Parathyroid adenoma (tissue), 2 donors: Measurements from ENCODE around the gene NACC1.
"Not testable (repeated sequence)": the region's sequence is repeated elsewhere in the genome, so short reads cannot be mapped to it uniquely, and the experiment has no call there.

Source experiments
- H2AFZ ChIP-seq: fragments of 300-600 bp; sonication (generic); one replicate; pipeline ENCODE4 v1.7.0; 2017; ENCODE audit warnings: antibody characterized with exemption, mild to moderate bottlenecking
- H3K27ac ChIP-seq: fragments of 300-600 bp; sonication (generic); one replicate; pipeline ENCODE4 v1.7.0; 2017
- H3K27me3 ChIP-seq: fragments of 300-600 bp; sonication (generic); one replicate; pipeline ENCODE4 v1.7.0; 2017; ENCODE audit warnings: low read length; ENCODE audit not compliant: control insufficient read depth, insufficient read depth
- H3K36me3 ChIP-seq: fragments of 300-600 bp; sonication (generic); one replicate; pipeline ENCODE4 v1.7.0; 2017; ENCODE audit warnings: low read length; ENCODE audit not compliant: control insufficient read depth, insufficient read depth
- H3K4me1 ChIP-seq: fragments of 300-600 bp; sonication (generic); one replicate; pipeline ENCODE4 v1.7.0; 2017; ENCODE audit warnings: control low read depth
- H3K4me2 ChIP-seq: fragments of 300-600 bp; sonication (generic); one replicate; pipeline ENCODE4 v1.7.0; 2017; ENCODE audit warnings: low read length
- H3K4me3 ChIP-seq: fragments of 300-600 bp; sonication (generic); one replicate; pipeline ENCODE4 v1.7.0; 2017; ENCODE audit warnings: low read depth, low read length
- H3K79me2 ChIP-seq: fragments of 300-600 bp; sonication (generic); one replicate; pipeline ENCODE4 v1.7.0; 2017; ENCODE audit warnings: control low read depth
- H3K9ac ChIP-seq: fragments of 300-600 bp; sonication (generic); one replicate; pipeline ENCODE4 v1.7.0; 2017; ENCODE audit warnings: mild to moderate bottlenecking
- H3K9me3 ChIP-seq: fragments of 300-600 bp; sonication (generic); one replicate; pipeline ENCODE4 v1.7.0; 2017; ENCODE audit warnings: low read length; ENCODE audit not compliant: control insufficient read depth
- CTCF ChIP-seq: fragments of 300-600 bp; sonication (generic); IDR thresholded peaks from one replicate; pipeline ENCODE4 v1.7.0; 2017; ENCODE audit warnings: antibody characterized with exemption, mild to moderate bottlenecking
- donor health status: primary hyperparathyroidism.

The NACC1 gene

GRCh38 chr19:13176345-13176744 is 58.3 kb downstream of the NACC1 start:
- Histone ChIP-seq H3K9ac (no peak overlapping the region), H3K36me3 (no peaks in the 10 kb centered on the region), H3K27me3 (no peaks in the 10 kb centered on the region), H3K4me3 (no peak overlapping the region), H3K9me3 (no peaks in the 10 kb centered on the region), H2AFZ (no peak overlapping the region), H3K4me2 (no peak overlapping the region), H3K4me1 (peaks cover 18% of the 10 kb centered on the region), H3K79me2 (no peaks in the 10 kb centered on the region), H3K27ac (no peak overlapping the region)
- TF ChIP-seq CTCF = no peak

GRCh38 chr19:13177584-13177983 is 59.5 kb downstream of the NACC1 start:
- H3K9ac ChIP-seq, H3K4me2 ChIP-seq, H3K27me3 ChIP-seq, H3K36me3 ChIP-seq, H2AFZ ChIP-seq, H3K4me3 ChIP-seq, H3K9me3 ChIP-seq, H3K79me2 ChIP-seq, H3K27ac ChIP-seq: not testable (repeated sequence)
- peaks cover 19% of the 10 kb centered on the region for H3K4me1 ChIP-seq

- not testable (repeated sequence) for H3K36me3 ChIP-seq, H3K9ac ChIP-seq, H2AFZ ChIP-seq, H3K9me3 ChIP-seq, H3K27me3 ChIP-seq, H3K79me2 ChIP-seq, H3K4me2 ChIP-seq, H3K4me3 ChIP-seq, H3K27ac ChIP-seq
- peaks cover 12% of the 10 kb centered on the region for H3K4me1 ChIP-seq
Measured at GRCh38 chr19:13178291-13178690, 60.2 kb downstream of the NACC1 start.

- Histone ChIP-seq H3K36me3 (no peaks in the 10 kb centered on the region), H3K9me3 (no peaks in the 10 kb centered on the region), H3K4me2 (peak overlapping the region; percentile 58), H3K4me3 (no peak overlapping the region), H3K9ac (no peak overlapping the region), H2AFZ (peak overlapping the region; percentile 60), H3K27ac (peak overlapping the region; percentile 64), H3K4me1 (peaks cover 11% of the 10 kb centered on the region), H3K27me3 (no peaks in the 10 kb centered on the region), H3K79me2 (no peaks in the 10 kb centered on the region)
- TF ChIP-seq CTCF = no peak
Measured at GRCh38 chr19:13181747-13182388, 63.8 kb downstream of the NACC1 start.

- H3K9me3 ChIP-seq, H3K4me3 ChIP-seq, H3K27ac ChIP-seq, H3K27me3 ChIP-seq, H3K36me3 ChIP-seq, H3K9ac ChIP-seq, H3K4me2 ChIP-seq, H2AFZ ChIP-seq, H3K79me2 ChIP-seq: not testable (repeated sequence)
- H3K4me1 ChIP-seq = peaks cover 11% of the 10 kb centered on the region
Measured at GRCh38 chr19:13184926-13185325, 66.9 kb downstream of the NACC1 start.

- not testable (repeated sequence) for H3K4me2 ChIP-seq, H3K27ac ChIP-seq, H3K79me2 ChIP-seq, H2AFZ ChIP-seq, H3K4me1 ChIP-seq, H3K4me3 ChIP-seq, H3K9me3 ChIP-seq, H3K9ac ChIP-seq, H3K27me3 ChIP-seq, H3K36me3 ChIP-seq
Measured at GRCh38 chr19:13185763-13186657, 67.9 kb downstream of the NACC1 start.

GRCh38 chr19:13186688-13187087 is 68.6 kb downstream of the NACC1 start:
- H3K4me2 ChIP-seq, H3K27ac ChIP-seq: not testable (repeated sequence)

More at GRCh38 chr19:13186688-13187087, 68.6 kb downstream of the NACC1 start:
- not testable (repeated sequence) for H3K79me2 ChIP-seq, H3K36me3 ChIP-seq, H3K4me1 ChIP-seq, H3K9ac ChIP-seq, H3K4me3 ChIP-seq, H3K9me3 ChIP-seq, H3K27me3 ChIP-seq, H2AFZ ChIP-seq
